Measurements from ENCODE around the gene SLC2A13. TPM values are rescaled to one million over a fixed set of nuclear protein-coding genes. Genes with fewer than 3 reads are reported as not detected.

The SLC2A13 gene
- total and polyA plus RNA-seq, 2 donors (not counting 3 experiments of a cell fraction or from before 2014, with no cell fraction given) = 1.2 to 4.9 TPM

- Histone ChIP-seq H3K36me3 (ENCODE audit: control insufficient read depth in 2 of 2, extremely low read depth in 1 of 2, insufficient read depth in 2 of 2, low read length in 2 of 2) (no peaks in the 10 kb centered on the region), H3K4me1 (ENCODE audit: control insufficient read depth, extremely low read depth, insufficient read depth, low read length) (no peaks in the 10 kb centered on the region), H3K4me3 (replicated peaks in 1 of 3; ENCODE audit: insufficient read depth in 1 of 3, low read depth in 1 of 3, low read length in 3 of 3) (no peak overlapping the region), H3K9me3 (replicated peaks; ENCODE audit: control insufficient read depth, insufficient read depth, low read length) (no peaks in the 10 kb centered on the region), H4K20me1 (replicated peaks; ENCODE audit: control insufficient read depth, extremely low read depth, insufficient read depth, low read length) (no peaks in the 10 kb centered on the region), H3K27me3 (ENCODE audit: control insufficient read depth in 2 of 2, insufficient read depth in 2 of 2, low read length in 2 of 2) (no peaks in the 10 kb centered on the region), H3K4me2 (ENCODE audit: insufficient read depth, low read length) (no peak overlapping the region), H3K79me2 (ENCODE audit: control insufficient read depth, insufficient read depth, low read length) (no peaks in the 10 kb centered on the region), H2AFZ (ENCODE audit: low read depth, low read length) (no peak overlapping the region), H3K9me1 (replicated peaks; ENCODE audit: control insufficient read depth, extremely low read depth, insufficient read depth, low read length) (no peaks in the 10 kb centered on the region), H3K9ac (replicated peaks; ENCODE audit: extremely low read depth, insufficient read depth, low read length) (no peak overlapping the region), H3K27ac (ENCODE audit: insufficient read depth, low read depth, low read length) (no peak overlapping the region)
- intact Hi-C loops (cut with micrococcal nuclease) = no loop called here
- no TSS peak for BruUV-seq (replicated peaks)
- TF ChIP-seq POLR2A (IDR thresholded peaks at IDR 0.05; ENCODE audit: low read depth, low read length) (no peak), EZH2 (IDR thresholded peaks at IDR 0.05; ENCODE audit: borderline replicate concordance, low read depth, low read length, severe bottlenecking) (no peak)
- dilution Hi-C loops (cut with MboI; ENCODE audit: extremely low pct_ligation_motif_present, low sequenced_read_pairs) = no loop called here
- ChIA-PET CTCF (interaction anchor here (1.3 to 1.5 kb wide), 2 partner anchors 8 to 11 kb away, joined by 8 to 9 read pairs; no protein-coding TSS in a partner anchor), POLR2A (no interaction called here)
- peak; percentile 37 for FAIRE-seq
- DNase-seq (ENCODE audit: low read depth, low spot score) = no peak
Measured at GRCh38 chr12:40002178-40003169, 103.4 kb downstream of the SLC2A13 start.

- DNase-seq (ENCODE audit: low read depth, low spot score) (no peak), FAIRE-seq (no peak)
- H3K4me2 ChIP-seq (ENCODE audit: insufficient read depth, low read length) = no peak overlapping the region
- H2AFZ ChIP-seq (ENCODE audit: low read depth, low read length) = no peak overlapping the region
- CTCF ChIA-PET = interaction anchor here (1.2 to 2.0 kb wide), 2 partner anchors 10 to 11 kb away, joined by 4 to 9 read pairs; no protein-coding TSS in a partner anchor
- H3K36me3 ChIP-seq (ENCODE audit: control insufficient read depth in 2 of 2, extremely low read depth in 1 of 2, insufficient read depth in 2 of 2, low read length in 2 of 2) = no peaks in the 10 kb centered on the region
- H3K27ac ChIP-seq (ENCODE audit: insufficient read depth, low read depth, low read length) = no peak overlapping the region
- H4K20me1 ChIP-seq (replicated peaks; ENCODE audit: control insufficient read depth, extremely low read depth, insufficient read depth, low read length) = no peaks in the 10 kb centered on the region
- dilution Hi-C loops (cut with MboI; ENCODE audit: extremely low pct_ligation_motif_present, low sequenced_read_pairs) (no loop called here), intact Hi-C loops (cut with micrococcal nuclease) (no loop called here)
- H3K4me1 ChIP-seq (ENCODE audit: control insufficient read depth, extremely low read depth, insufficient read depth, low read length) = no peaks in the 10 kb centered on the region
- H3K9me1 ChIP-seq (replicated peaks; ENCODE audit: control insufficient read depth, extremely low read depth, insufficient read depth, low read length) = no peaks in the 10 kb centered on the region
- no peak overlapping the region for H3K9ac ChIP-seq (replicated peaks; ENCODE audit: extremely low read depth, insufficient read depth, low read length)
- no TSS peak for BruUV-seq (replicated peaks)
- no peak overlapping the region for H3K4me3 ChIP-seq (replicated peaks in 1 of 3; ENCODE audit: insufficient read depth in 1 of 3, low read depth in 1 of 3, low read length in 3 of 3)
- H3K27me3 ChIP-seq (ENCODE audit: control insufficient read depth in 2 of 2, insufficient read depth in 2 of 2, low read length in 2 of 2) = no peaks in the 10 kb centered on the region
- POLR2A ChIA-PET = no interaction called here
- no peak for TF ChIP-seq FOS (IDR thresholded peaks at IDR 0.05; ENCODE audit: borderline replicate concordance, insufficient read depth, low read length)
- no peak for TF ChIP-seq GATA2 (IDR thresholded peaks at IDR 0.05; ENCODE audit: insufficient read depth, insufficient read length, low read depth, low read length)
- TF ChIP-seq JUN (IDR thresholded peaks at IDR 0.05; ENCODE audit: borderline replicate concordance, insufficient read depth, insufficient read length, low read depth) = no peak
- no peak for TF ChIP-seq MYC (IDR thresholded peaks at IDR 0.05; ENCODE audit: low read depth, low read length)
- no peak for TF ChIP-seq POLR2AphosphoS5 (IDR thresholded peaks at IDR 0.05; ENCODE audit: insufficient read depth, low read depth, low read length)
- no peak for TF ChIP-seq CTCF (IDR thresholded peaks at IDR 0.05; ENCODE audit: extremely low read depth in 1 of 2, insufficient read depth in 1 of 2, low read depth in 1 of 2, low read length in 2 of 2)
- TF ChIP-seq EZH2 (IDR thresholded peaks at IDR 0.05; ENCODE audit: borderline replicate concordance, low read depth, low read length, severe bottlenecking) = no peak
- TF ChIP-seq POLR2A (IDR thresholded peaks at IDR 0.05; ENCODE audit: low read depth, low read length) = no peak
- no peak for TF ChIP-seq MAX (IDR thresholded peaks at IDR 0.05; ENCODE audit: insufficient read depth, insufficient read length)
- no peaks in the 10 kb centered on the region for H3K9me3 ChIP-seq (replicated peaks; ENCODE audit: control insufficient read depth, insufficient read depth, low read length)
- H3K79me2 ChIP-seq (ENCODE audit: control insufficient read depth, insufficient read depth, low read length) = no peaks in the 10 kb centered on the region
Measured at GRCh38 chr12:40001406-40001805, 104.5 kb downstream of the SLC2A13 start.
